ENCODE measurements around the gene ATP6V0A4. TPM values are rescaled to one million over a fixed set of nuclear protein-coding genes. Genes with fewer than 3 reads are reported as not detected.
"Not testable (repeated sequence)": the region's sequence is repeated elsewhere in the genome, so short reads cannot be mapped to it uniquely, and the experiment has no call there.

The ATP6V0A4 gene
- polyA plus RNA-seq, 3 donors = 0.14 TPM; not detected in 2

GRCh38 chr7:138726288-138726687 is 71.7 kb downstream of the ATP6V0A4 start:
- WGBS, 3 donors = 76 to 79% (median 79%) methylated on average over 9 of the region's 9 CpGs
- H3K27ac ChIP-seq (ENCODE audit: low read depth, low read length) = no peak overlapping the region

DNA sequence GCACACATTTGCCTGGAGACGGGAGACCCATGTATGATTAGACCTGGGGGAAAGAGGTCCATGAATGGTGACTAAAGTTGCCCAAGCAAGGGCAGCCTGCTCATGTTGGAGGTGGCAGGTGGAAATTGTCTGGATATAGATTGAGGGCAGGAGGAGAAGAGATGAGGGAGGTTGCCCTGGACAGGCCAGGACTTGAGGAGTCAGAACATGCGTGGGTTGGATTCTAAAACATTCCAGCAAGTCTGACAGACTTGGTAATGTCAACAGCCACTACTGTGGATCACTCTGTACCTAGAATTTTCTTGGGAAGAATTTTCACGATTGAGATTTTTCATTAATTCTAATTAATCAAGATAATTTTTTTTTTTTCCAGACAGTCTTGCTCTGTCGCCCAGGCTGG is 77.7 kb downstream of the ATP6V0A4 start:
- 69 to 87% (median 87%) methylated on average over 4 of the region's 4 CpGs for WGBS, 3 donors
- H3K27ac ChIP-seq (ENCODE audit: low read depth, low read length) = no peak overlapping the region

DNA sequence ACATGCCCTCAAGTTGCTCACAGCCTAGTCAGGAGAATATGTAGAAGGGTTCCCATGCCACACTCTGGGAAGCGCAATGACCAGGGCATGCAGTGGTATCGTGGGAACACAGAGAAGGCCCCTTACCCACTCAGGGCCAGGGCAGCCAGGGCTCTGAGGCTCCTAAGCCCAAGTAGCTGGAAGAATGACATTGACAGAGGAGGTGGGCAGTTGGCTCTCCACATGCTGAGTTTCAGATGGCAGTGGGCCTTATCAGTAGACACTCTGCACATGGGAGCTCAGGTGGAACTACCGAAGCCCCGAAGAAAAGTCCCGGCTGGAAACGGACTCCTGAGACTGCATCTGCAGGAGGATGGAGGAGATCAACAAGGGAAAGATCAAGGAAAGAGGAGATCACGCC is 81.1 kb downstream of the ATP6V0A4 start:
- no peak overlapping the region for H3K27ac ChIP-seq (ENCODE audit: low read depth, low read length)
- 95 to 97% (median 96%) methylated on average over 7 of the region's 7 CpGs for WGBS, 3 donors

DNA sequence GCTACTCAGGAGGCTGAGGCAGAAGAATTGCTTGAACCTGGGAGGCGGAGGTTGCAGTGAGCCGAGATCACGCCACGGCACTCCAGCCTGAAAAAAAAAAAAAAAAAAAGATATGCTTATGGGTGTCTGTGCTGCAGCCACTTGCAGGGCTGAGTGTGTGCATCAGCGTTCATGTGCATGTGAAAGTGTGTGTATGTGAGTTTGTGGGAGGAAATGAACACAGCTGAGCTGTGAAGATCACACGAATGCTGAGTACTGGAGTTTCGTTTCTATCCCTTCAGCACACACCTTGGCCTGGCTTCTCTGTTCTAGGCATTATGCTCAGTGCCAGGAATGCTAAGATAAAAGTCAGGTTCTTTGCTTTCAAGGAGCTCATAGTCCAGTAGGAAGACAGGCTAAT is 84.8 kb downstream of the ATP6V0A4 start:
- WGBS, 3 donors = 77 to 94% (median 85%) methylated on average over 7 of the region's 7 CpGs
- H3K27ac ChIP-seq (ENCODE audit: low read depth, low read length) = no peak overlapping the region

DNA sequence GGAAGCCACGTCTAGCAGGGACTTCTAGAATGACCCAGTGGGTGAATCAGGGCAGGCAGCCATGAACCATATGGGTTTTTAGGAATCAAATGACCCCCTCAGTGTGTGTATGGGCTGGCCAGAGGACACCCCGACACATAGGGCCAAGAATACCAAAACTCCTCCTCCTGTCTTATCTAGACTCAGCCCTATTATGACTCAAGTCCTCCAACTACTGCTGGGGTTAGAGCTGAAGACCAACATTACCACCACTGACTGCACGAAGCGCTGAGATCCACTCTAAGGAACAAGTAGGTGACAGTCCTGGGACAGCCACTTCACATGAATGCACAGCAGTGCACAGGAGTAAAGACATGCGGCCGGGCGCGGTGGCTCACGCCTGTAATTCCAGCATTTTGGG is 85.3 kb downstream of the ATP6V0A4 start:
- no peak overlapping the region for H3K27ac ChIP-seq (ENCODE audit: low read depth, low read length)
- 94 to 97% (median 95%) methylated on average over 9 of the region's 9 CpGs for WGBS, 3 donors

DNA sequence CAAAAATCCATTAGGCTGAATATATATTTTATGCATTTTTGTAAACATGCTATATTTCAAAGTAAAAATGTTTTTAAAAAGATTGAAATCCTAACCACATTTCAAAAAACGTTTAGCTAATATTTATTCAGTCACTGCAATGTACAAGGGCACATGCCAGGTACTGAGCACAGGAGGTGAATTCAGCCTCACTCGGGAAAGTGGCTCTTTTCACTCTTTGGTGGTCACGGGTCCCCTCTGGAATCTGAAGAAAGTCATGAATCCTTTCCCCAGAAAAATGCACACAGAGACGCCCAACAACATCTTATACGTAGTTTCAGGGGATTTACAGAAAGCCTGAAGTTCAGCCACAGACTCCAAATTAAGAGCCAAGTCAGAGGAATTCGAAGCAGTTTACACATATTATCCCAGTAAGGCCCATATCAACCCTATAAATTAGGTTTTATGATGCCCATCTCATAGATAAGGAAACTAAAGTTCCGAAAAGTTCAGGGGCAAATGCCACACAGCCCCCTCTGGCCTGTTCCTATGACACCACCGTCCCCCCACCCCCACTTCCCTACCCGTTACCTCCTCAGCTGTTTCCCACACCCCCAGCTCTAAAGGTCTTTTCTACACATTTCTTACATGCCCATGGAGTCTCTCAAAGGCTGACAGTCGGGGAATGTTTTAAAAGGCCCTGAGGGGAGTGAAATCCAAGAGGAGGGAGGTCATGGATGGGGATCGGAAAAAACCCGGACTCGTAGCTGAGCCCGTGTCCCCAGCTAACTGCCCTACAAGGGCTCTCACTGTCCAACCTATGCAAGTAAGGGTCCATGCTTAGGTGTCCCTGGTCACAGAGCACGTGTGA is 87.2 kb downstream of the ATP6V0A4 start:
- no peak overlapping the region for H3K27ac ChIP-seq (ENCODE audit: low read depth, low read length)
- WGBS, 3 donors = 62 to 77% (median 71%) methylated on average over 15 of the region's 15 CpGs

DNA sequence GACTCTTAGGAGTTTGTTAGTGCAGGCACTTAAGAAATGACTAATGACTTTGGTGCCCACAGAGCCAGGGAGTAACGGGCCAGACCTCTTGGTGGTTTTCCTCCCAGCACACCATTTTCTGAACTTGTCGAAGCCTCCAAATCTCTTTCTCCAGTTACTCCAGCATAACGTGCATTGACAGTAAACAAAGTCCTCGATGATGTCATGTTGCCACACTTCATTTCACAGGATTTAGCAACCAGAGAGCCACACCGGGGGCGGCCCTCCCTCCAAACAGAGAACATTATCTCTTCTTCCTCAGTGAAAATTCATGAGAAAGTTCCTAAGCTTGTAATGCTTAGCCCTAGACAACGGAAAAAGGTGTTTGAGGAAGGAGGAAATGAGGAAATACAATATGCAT is 92.8 kb downstream of the ATP6V0A4 start:
- H3K27ac ChIP-seq (ENCODE audit: low read depth, low read length) = no peak overlapping the region
- WGBS, 3 donors = 34 to 70% (median 40%) methylated on average over 7 of the region's 7 CpGs

DNA sequence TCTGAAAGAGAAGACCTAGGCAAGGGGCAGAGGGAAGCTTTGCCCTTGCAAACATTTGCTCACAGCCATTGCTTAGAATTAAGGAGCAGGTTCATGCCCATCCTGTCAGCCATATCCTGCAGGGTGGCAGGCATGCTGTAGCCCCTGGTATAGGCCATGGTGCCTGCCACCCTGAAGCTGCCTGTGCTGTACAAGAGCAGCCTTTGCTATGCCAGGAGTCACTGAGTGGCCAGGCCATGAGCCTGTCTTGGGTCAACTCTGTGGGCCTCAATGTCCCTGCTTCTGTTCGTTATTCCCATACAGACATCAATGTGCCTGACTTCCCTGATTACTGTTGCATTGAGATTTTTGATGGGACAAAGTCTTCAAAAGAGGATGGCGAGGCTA is 96.5 kb downstream of the ATP6V0A4 start:
- H3K27ac ChIP-seq (ENCODE audit: low read depth, low read length) = no peak overlapping the region
- 82 to 96% (median 92%) methylated on average over 2 of the region's 2 CpGs for WGBS, 3 donors

- H3K27ac ChIP-seq (ENCODE audit: low read depth, low read length) = no peak within 1 kb of the TSS
- WGBS, 3 donors = 57 to 79% (median 57%) methylated on average over 7 of the region's 7 CpGs
These were observed 97.0 kb downstream of the ATP6V0A4 start, which contains the start of gene SVOPL for GRCh38 chr7:138700857-138701536. SVOPL (minus strand) TSS chr7:138701362; CDS start chr7:138679045, 22,317 bp downstream.

GRCh38 chr7:138699661-138700060 is 98.3 kb downstream of the ATP6V0A4 start:
- 85 to 89% (median 86%) methylated on average over 9 of the region's 9 CpGs for WGBS, 3 donors
- no peak overlapping the region for H3K27ac ChIP-seq (ENCODE audit: low read depth, low read length)

- WGBS, 3 donors = 90 to 95% (median 95%) methylated on average over 7 of the region's 7 CpGs
- no peak overlapping the region for H3K27ac ChIP-seq (ENCODE audit: low read depth, low read length)
These were observed 99.7 kb downstream of the ATP6V0A4 start for GRCh38 chr7:138698281-138698680.

- no peak overlapping the region for H3K27ac ChIP-seq (ENCODE audit: low read depth, low read length)
- 63 to 90% (median 88%) methylated on average over 2 of the region's 2 CpGs for WGBS, 3 donors
These were observed 100.3 kb downstream of the ATP6V0A4 start for GRCh38 chr7:138697535-138698182.

DNA sequence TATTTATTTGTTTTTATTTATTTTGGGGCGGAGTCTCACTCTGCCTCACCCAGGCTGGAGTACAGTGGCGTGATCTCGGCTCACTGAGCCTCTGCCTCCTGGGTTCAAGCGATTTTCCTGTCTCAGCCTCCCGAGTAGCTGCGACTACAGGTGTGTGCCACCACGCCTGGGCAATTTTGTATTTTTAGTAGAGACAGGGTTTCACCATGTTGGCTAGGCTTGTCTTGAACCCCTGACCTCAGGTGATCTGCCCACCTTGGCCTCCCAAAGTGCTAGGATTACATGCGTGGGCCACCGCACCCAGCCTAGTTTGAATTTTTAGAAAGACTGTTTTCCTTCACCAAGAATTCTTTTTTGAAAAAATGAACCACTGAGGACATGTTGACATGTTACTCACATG is 102.2 kb downstream of the ATP6V0A4 start:
- 91 to 93% (median 92%) methylated on average over 9 of the region's 9 CpGs for WGBS, 3 donors

DNA sequence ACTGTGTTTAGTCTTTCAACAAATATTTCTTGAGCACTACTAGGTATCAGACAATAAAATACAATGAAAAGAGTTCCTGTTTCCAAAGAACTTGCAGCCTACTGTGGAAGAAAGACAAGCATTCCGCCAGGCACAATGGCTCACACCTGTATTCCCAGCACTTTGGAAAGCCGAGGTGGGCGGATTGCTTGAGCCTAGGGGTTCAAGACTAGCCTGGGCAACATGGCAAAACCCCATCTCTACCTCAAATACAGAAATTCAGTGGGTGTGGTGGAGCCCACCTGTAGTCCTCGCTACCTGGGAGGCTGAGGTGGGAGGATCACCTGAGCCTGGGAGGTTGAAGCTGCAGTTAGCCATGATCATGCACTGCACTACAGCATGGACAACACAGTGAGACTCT is 102.9 kb downstream of the ATP6V0A4 start:
- no peak overlapping the region for H3K27ac ChIP-seq (ENCODE audit: low read depth, low read length)
- 86 to 95% (median 94%) methylated on average over 4 of the region's 4 CpGs for WGBS, 3 donors

More for the DNA sequence above, 102.2 kb downstream of the ATP6V0A4 start:
- H3K27ac ChIP-seq (ENCODE audit: low read depth, low read length) = not testable (repeated sequence)

DNA sequence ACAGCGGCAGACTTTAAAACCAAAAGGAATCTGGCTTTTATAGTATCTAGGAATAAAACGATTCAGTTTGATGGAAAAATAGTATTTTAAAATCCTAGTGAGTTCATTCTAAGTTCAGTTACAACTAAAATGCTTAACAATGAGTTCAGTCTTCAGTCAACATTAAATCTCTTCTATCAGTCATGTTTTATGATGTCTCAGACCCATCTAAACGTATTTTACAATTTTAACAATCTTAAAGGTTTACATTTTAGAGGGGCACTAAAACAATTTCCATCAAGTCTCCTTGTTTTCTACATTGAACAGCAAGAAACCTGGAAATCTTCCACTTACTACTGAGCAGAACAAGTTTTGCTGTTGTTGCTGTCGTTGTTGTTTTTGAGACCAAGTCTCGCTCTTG is 106.8 kb downstream of the ATP6V0A4 start:
- WGBS, 3 donors = 73 to 85% (median 82%) methylated on average over 5 of the region's 5 CpGs
- no peak overlapping the region for H3K27ac ChIP-seq (ENCODE audit: low read depth, low read length)

DNA sequence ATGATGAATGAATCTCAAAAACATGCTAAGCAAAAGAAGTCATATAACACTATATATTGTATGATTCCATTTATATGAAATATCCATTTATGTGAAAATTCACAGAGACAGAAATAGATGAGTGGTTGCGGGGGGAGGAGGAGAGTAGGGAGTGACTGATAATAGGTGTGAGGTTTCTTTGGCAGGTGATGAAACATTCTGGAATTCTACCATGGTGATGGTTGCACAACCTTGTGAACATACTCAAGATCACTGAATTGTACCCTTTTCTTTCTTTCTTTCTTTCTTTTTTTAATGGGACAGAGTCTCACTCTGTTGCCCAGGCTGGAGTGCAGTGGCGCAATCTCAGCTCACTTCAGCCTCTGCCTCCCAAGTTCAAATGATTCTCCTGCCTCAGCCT is 107.5 kb downstream of the ATP6V0A4 start:
- 87 to 89% (median 89%) methylated on average over 2 of the region's 2 CpGs for WGBS, 3 donors
- no peak overlapping the region for H3K27ac ChIP-seq (ENCODE audit: low read depth, low read length)

GRCh38 chr7:138688037-138688436 is 110.0 kb downstream of the ATP6V0A4 start:
- not testable (repeated sequence) for H3K27ac ChIP-seq (ENCODE audit: low read depth, low read length)
- 87 to 94% (median 89%) methylated on average over 6 of the region's 6 CpGs for WGBS, 3 donors

GRCh38 chr7:138684340-138684739 is 113.7 kb downstream of the ATP6V0A4 start:
- no peak overlapping the region for H3K27ac ChIP-seq (ENCODE audit: low read depth, low read length)
- WGBS, 3 donors = 60 to 85% (median 85%) methylated on average over 3 of the region's 3 CpGs

GRCh38 chr7:138679793-138680192 is 118.2 kb downstream of the ATP6V0A4 start:
- 69 to 82% (median 70%) methylated on average over 5 of the region's 5 CpGs for WGBS, 3 donors
- no peak overlapping the region for H3K27ac ChIP-seq (ENCODE audit: low read depth, low read length)

All from adipose tissue (tissue), 3 donors.